IPS-NIHi7 (cell line): Measurements from ENCODE around the gene THEM5.

Experiments used
- DNase-seq: peaks from one replicate; pipeline ENCODE4 v3.0.0; 2012; ENCODE audit warnings: mixed read lengths; ENCODE audit errors: extremely low spot score

Gene THEM5

DNA sequence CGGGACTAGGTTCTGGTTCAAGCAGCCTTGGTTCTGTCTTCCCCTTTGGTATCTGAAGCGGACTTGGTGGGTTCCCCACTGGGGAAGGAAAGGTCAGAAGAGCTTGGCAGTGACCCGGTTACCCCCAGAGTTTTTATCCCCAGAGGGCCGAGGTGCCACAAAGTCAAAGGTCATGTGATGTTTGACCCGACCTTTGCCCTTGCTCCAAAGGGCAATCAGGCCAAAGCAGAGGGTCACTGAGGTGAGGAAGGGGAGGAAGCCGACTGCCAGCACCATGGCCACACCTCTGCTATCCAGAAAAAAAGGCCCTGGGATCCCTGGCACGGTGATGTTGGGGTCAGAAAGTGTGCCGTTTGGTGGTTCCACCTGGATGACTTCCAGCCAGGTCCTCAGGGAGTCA lies 52.7 kb downstream of the THEM5 start:
- DNase-seq: no peak

DNA sequence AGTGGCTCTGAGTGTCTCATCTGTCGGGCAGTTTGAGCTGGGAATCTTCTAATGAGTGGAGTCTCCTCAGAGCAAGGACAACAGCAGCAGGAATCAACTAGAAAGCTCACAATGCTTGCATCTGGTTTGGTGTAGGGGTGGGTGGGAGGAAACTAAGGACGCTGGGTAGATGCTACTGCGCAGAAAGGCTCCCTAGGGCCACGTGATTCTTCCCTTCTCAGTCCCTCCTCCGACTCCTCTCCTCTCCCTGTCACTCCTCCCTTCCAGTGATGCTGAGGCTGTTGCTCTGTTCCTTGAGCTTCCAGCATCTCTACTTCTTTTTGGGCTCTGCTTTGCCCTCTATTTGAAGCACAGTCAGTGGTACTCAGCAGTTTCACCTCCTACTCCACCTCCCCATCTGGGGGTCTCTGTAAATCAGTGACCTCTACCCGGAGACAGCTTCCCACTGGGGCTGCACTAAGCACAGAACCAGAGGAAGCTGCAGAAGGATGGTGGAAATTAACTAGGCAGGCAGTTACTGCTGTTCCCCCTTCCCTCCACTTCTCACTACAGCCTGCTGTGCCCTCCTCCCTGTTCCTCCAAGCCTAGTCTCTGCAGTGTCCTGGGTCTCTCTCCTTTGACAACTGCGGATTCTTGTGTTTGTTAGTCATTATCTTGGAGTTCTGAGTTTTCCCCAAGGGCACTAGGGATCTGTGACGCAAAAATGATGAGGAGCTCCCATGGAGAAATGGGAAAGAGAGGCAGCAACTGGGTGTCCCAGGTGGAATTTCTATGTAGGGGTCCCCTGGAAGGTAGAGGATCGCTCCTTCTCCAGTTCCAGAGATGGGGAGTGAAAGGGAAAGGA lies 54.1 kb downstream of the THEM5 start:
- no peak for DNase-seq

DNA sequence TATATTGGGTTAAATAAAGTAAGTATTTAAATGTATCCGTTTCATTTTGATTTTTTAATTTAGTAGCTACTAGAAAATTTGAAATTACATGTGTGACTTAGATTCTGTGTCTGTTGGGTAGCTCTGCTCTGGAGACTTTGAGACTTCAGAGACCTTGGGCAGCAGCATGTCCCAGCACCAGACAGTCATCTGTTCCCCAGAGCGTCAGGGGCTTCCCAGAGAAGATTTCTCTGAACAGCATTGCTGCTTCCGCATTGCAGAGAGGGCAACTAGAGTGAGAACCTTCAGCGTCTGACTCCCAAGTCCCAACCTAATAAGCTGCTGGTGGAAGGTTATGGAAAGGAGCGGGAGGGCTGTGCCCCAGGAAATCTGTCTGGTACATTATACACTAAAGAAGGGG lies 54.9 kb downstream of the THEM5 start:
- DNase-seq: no peak
